ENCODE measurements around the gene HTR3A. TPM values are rescaled to one million over a fixed set of nuclear protein-coding genes. Genes with fewer than 3 reads are reported as not detected.

HTR3A gene
- total and polyA plus RNA-seq, 9 of the 15 experiments (the other 6 are each of a cell fraction or from before 2014, with no cell fraction given): not detected

DNA sequence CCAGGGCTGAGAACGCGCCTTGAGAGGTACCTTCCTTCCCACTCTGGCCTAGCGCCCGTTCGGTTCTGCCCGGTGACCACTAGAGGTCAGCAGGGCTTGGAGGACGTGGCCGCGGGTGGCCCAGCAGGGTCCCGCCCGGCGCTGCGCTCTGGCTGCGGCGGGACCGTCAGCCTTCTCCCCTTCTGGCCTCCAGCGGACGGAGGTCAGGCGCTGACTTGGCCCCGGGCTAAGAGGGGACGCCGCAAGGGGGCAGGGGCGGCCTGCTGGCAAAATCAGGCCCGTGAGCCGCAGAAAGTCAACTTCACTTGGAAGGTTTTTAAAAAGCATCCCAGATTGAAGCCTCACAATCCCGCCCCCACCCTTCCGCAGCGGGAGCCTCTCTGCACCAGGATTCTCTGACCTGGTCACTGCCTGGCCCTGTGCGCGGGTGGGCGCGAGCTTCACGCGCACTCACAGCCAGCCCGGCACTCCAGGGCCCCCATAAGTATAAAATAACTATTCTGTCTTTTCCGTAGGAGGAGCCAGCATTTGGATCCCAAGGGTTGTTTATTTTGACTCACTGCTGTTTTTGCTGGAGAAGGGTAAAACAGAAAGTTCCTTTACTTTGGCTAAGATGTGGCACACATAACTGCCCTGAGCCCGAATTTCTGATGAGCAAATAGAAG is 61.4 kb downstream of the HTR3A start (continued):
- TF ChIP-seq, protein P1, sequence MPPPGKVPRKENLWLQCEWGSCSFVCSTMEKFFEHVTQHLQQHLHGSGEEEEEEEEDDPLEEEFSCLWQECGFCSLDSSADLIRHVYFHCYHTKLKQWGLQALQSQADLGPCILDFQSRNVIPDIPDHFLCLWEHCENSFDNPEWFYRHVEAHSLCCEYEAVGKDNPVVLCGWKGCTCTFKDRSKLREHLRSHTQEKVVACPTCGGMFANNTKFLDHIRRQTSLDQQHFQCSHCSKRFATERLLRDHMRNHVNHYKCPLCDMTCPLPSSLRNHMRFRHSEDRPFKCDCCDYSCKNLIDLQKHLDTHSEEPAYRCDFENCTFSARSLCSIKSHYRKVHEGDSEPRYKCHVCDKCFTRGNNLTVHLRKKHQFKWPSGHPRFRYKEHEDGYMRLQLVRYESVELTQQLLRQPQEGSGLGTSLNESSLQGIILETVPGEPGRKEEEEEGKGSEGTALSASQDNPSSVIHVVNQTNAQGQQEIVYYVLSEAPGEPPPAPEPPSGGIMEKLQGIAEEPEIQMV (tag; conservative IDR thresholded peaks at IDR 0.05; ENCODE audit: low read depth): no peak
- 0 out of 4 replicates have a peak, but pooled peaks of 1 of the 2 experiments have one; percentile 18 for TF ChIP-seq RCOR1 (IDR thresholded peaks at IDR 0.05; ENCODE audit: borderline replicate concordance in 1 of 2, low read depth in 2 of 2, low read length in 2 of 2)
- TF ChIP-seq NRF1 (conservative IDR thresholded peaks at IDR 0.05 in 1 of 2, IDR thresholded peaks at IDR 0.05 in 1 of 2): peak in 1 of 2 experiments; percentile 32; a peak in 1 of 4 replicates
- TF ChIP-seq RB1 (IDR thresholded peaks at IDR 0.05; ENCODE audit: low read depth): peak; percentile 87
- TF ChIP-seq, protein P2, sequence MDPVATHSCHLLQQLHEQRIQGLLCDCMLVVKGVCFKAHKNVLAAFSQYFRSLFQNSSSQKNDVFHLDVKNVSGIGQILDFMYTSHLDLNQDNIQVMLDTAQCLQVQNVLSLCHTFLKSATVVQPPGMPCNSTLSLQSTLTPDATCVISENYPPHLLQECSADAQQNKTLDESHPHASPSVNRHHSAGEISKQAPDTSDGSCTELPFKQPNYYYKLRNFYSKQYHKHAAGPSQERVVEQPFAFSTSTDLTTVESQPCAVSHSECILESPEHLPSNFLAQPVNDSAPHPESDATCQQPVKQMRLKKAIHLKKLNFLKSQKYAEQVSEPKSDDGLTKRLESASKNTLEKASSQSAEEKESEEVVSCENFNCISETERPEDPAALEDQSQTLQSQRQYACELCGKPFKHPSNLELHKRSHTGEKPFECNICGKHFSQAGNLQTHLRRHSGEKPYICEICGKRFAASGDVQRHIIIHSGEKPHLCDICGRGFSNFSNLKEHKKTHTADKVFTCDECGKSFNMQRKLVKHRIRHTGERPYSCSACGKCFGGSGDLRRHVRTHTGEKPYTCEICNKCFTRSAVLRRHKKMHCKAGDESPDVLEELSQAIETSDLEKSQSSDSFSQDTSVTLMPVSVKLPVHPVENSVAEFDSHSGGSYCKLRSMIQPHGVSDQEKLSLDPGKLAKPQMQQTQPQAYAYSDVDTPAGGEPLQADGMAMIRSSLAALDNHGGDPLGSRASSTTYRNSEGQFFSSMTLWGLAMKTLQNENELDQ (CRISPR knock-in tag; IDR thresholded peaks at IDR 0.05; ENCODE audit: borderline replicate concordance): no peak
- TF ChIP-seq U2AF1 (optimal IDR thresholded peaks at IDR 0.05; ENCODE audit: low read depth, low read length): no peak
- no peak for TF ChIP-seq IFI16 (CRISPR knock-in tag; IDR thresholded peaks at IDR 0.05)
- no peak for TF ChIP-seq FUS (optimal IDR thresholded peaks at IDR 0.05; ENCODE audit: low read depth, low read length)
- no peak for TF ChIP-seq SIX5 (IDR thresholded peaks at IDR 0.05; ENCODE audit: borderline replicate concordance in 1 of 2, insufficient read depth in 1 of 2, low read depth in 1 of 2, low read length in 2 of 2)
- TF ChIP-seq, protein P3, sequence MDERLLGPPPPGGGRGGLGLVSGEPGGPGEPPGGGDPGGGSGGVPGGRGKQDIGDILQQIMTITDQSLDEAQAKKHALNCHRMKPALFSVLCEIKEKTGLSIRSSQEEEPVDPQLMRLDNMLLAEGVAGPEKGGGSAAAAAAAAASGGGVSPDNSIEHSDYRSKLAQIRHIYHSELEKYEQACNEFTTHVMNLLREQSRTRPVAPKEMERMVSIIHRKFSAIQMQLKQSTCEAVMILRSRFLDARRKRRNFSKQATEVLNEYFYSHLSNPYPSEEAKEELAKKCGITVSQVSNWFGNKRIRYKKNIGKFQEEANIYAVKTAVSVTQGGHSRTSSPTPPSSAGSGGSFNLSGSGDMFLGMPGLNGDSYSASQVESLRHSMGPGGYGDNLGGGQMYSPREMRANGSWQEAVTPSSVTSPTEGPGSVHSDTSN (CRISPR knock-in tag; IDR thresholded peaks at IDR 0.05; ENCODE audit: low read depth): no peak
- TF ChIP-seq, protein P3 (tag; conservative IDR thresholded peaks at IDR 0.05; ENCODE audit: low read depth): no peak
- no peak for TF ChIP-seq JUN (IDR thresholded peaks at IDR 0.05; ENCODE audit: borderline replicate concordance, low read depth, low read length)
- no peak for TF ChIP-seq JUN (CRISPR knock-in tag; IDR thresholded peaks at IDR 0.05; ENCODE audit: borderline replicate concordance)
- no peak for TF ChIP-seq MTF1 (CRISPR knock-in tag; IDR thresholded peaks at IDR 0.05; ENCODE audit: borderline replicate concordance)
- TF ChIP-seq, protein P4, sequence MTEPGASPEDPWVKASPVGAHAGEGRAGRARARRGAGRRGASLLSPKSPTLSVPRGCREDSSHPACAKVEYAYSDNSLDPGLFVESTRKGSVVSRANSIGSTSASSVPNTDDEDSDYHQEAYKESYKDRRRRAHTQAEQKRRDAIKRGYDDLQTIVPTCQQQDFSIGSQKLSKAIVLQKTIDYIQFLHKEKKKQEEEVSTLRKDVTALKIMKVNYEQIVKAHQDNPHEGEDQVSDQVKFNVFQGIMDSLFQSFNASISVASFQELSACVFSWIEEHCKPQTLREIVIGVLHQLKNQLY (CRISPR knock-in tag; conservative IDR thresholded peaks at IDR 0.05): no peak
- no peak for TF ChIP-seq U2AF2 (optimal IDR thresholded peaks at IDR 0.05; ENCODE audit: low read depth, low read length)
- TF ChIP-seq, protein P5, sequence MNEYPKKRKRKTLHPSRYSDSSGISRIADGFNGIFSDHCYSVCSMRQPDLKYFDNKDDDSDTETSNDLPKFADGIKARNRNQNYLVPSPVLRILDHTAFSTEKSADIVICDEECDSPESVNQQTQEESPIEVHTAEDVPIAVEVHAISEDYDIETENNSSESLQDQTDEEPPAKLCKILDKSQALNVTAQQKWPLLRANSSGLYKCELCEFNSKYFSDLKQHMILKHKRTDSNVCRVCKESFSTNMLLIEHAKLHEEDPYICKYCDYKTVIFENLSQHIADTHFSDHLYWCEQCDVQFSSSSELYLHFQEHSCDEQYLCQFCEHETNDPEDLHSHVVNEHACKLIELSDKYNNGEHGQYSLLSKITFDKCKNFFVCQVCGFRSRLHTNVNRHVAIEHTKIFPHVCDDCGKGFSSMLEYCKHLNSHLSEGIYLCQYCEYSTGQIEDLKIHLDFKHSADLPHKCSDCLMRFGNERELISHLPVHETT (CRISPR knock-in tag; conservative IDR thresholded peaks at IDR 0.05 in 1 of 2, IDR thresholded peaks at IDR 0.05 in 1 of 2): no peak
